IPS-20b (cell line): ENCODE results near the gene TNIK.

ENCODE experiments used
- H3K27ac ChIP-seq: one replicate; pipeline ENCODE4 v1.5.1; 2013; ENCODE audit warnings: low read length
- H3K27me3 ChIP-seq: 2 replicates; pipeline ENCODE4 v1.6.1; 2013; ENCODE audit warnings: mild to moderate bottlenecking, low read length, inconsistent platforms; ENCODE audit not compliant: insufficient read depth
- H3K36me3 ChIP-seq: 2 replicates; pipeline ENCODE4 v1.6.1; 2013; ENCODE audit warnings: low read depth, mild to moderate bottlenecking, inconsistent platforms, low read length, moderate library complexity; ENCODE audit not compliant: insufficient read depth
- H3K4me1 ChIP-seq: 2 replicates; pipeline ENCODE4 v1.6.1; 2013; ENCODE audit warnings: mild to moderate bottlenecking, control low read depth, inconsistent platforms, low read length, moderate library complexity; ENCODE audit not compliant: insufficient read depth
- H3K4me3 ChIP-seq: 2 replicates; pipeline ENCODE4 v1.5.1; 2013; ENCODE audit warnings: mild to moderate bottlenecking, low read length, inconsistent platforms
- H3K9ac ChIP-seq: 2 replicates; pipeline ENCODE4 v1.6.1; 2013; ENCODE audit warnings: low read depth, mild to moderate bottlenecking, inconsistent platforms, low read length, moderate library complexity
- H3K9me3 ChIP-seq: 2 replicates; pipeline ENCODE4 v1.6.1; 2013; ENCODE audit warnings: mild to moderate bottlenecking, low read depth, low read length, inconsistent platforms; ENCODE audit not compliant: insufficient read depth

The TNIK gene

GRCh38 chr3:171356251-171356650 is 104.0 kb downstream of the TNIK start:
- Histone ChIP-seq H3K9me3 (no peaks in the 10 kb centered on the region), H3K4me3 (no peak overlapping the region), H3K27me3 (no peaks in the 10 kb centered on the region), H3K9ac (no peak overlapping the region), H3K36me3 (no peaks in the 10 kb centered on the region), H3K4me1 (peaks cover 14% of the 10 kb centered on the region; the same call in 1 of the 2 replicates), H3K27ac (no peak overlapping the region)

- no peak overlapping the region for H3K9ac ChIP-seq
- no peak overlapping the region for H3K4me3 ChIP-seq
- no peaks in the 10 kb centered on the region for H3K36me3 ChIP-seq
- H3K4me1 ChIP-seq = peaks cover 14% of the 10 kb centered on the region; the same call in 1 of the 2 replicates
- H3K27ac ChIP-seq = no peak overlapping the region
- no peaks in the 10 kb centered on the region for H3K27me3 ChIP-seq
- no peaks in the 10 kb centered on the region for H3K9me3 ChIP-seq
These were observed 105.3 kb downstream of the TNIK start for GRCh38 chr3:171354706-171355582.

DNA sequence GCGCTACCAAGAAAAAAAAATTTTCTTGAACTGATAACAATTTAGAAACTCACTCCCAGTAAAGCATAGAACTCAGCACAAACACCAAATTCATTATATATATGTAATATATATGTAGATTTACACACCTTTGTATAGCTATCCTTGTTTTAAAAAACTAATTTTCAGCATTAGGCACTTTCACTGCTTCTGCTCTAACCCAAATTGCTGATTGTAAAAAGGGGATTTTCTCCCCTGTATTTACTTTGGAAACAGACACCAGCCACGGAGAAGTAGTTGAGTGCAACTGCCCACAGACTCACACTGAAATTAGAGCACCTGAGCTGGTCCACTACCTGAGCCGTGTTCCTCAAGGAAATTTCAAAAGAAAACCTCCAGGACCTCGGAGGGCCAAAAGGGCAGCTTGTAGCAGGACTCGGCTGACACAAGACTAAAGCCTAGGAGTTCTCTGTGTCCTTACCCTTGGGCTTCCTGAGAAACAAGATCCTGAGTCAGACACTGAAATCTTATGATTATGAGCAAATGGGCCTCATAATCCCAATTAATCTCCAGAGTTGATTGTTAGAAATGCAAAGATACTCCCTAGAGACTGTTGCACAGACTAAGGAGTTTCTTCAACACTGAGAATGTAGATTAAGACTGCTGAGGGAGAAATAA is 106.0 kb downstream of the TNIK start:
- Histone ChIP-seq H3K27me3 (no peaks in the 10 kb centered on the region), H3K36me3 (no peaks in the 10 kb centered on the region), H3K9me3 (no peaks in the 10 kb centered on the region), H3K27ac (no peak overlapping the region), H3K4me3 (no peak overlapping the region), H3K4me1 (peaks cover 14% of the 10 kb centered on the region; the same call in 1 of the 2 replicates), H3K9ac (no peak overlapping the region)

- H3K4me1 ChIP-seq = peaks cover 14% of the 10 kb centered on the region; the same call in 1 of the 2 replicates
- no peak overlapping the region for H3K27ac ChIP-seq
- no peaks in the 10 kb centered on the region for H3K36me3 ChIP-seq
These were observed 106.8 kb downstream of the TNIK start for GRCh38 chr3:171353423-171353822.

DNA sequence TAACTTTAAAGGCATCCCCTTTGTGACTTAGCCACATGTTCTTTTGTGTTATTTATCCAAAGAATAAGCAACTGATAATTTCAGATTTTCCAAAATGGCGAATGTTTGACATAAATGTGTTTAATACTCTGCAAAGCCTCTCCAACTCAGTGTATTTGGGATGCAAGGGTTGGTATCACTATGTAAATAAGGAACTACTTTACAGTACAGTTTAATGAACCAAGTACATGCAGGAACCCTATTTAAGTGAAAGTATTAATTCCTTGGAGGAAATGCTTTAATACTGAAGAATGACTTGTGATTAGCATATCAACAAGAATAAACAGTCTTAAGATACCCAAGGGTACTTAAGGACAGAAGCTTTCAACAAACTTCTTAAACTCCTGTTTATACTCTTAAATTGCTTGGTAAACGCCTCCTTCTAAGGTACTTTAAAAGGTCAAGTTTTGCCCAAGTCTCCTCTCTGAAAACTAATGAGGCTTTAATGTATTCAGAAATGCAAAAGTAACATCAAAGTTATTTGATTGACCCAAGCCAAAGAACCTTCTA is 107.7 kb downstream of the TNIK start:
- Histone ChIP-seq H3K4me1 (peaks cover 21% of the 10 kb centered on the region; the same call in 1 of the 2 replicates), H3K9ac (no peak overlapping the region), H3K27me3 (no peaks in the 10 kb centered on the region), H3K36me3 (no peaks in the 10 kb centered on the region), H3K4me3 (no peak overlapping the region), H3K9me3 (no peaks in the 10 kb centered on the region), H3K27ac (no peak overlapping the region)

More at GRCh38 chr3:171353423-171353822, 106.8 kb downstream of the TNIK start:
- H3K9ac ChIP-seq = no peak overlapping the region
- H3K9me3 ChIP-seq = no peaks in the 10 kb centered on the region
- H3K4me3 ChIP-seq = no peak overlapping the region
- H3K27me3 ChIP-seq = no peaks in the 10 kb centered on the region

- no peaks in the 10 kb centered on the region for H3K9me3 ChIP-seq
- no peaks in the 10 kb centered on the region for H3K36me3 ChIP-seq
- H3K9ac ChIP-seq = no peak overlapping the region
- H3K4me1 ChIP-seq = peaks cover 23% of the 10 kb centered on the region; the same call in 1 of the 2 replicates
- no peaks in the 10 kb centered on the region for H3K27me3 ChIP-seq
- H3K27ac ChIP-seq = no peak overlapping the region
- no peak overlapping the region for H3K4me3 ChIP-seq
These were observed 108.5 kb downstream of the TNIK start for GRCh38 chr3:171351676-171352075.

GRCh38 chr3:171350364-171350763 is 109.8 kb downstream of the TNIK start:
- Histone ChIP-seq H3K27ac (no peak overlapping the region), H3K9ac (no peak overlapping the region), H3K27me3 (no peaks in the 10 kb centered on the region), H3K4me3 (no peak overlapping the region), H3K36me3 (no peaks in the 10 kb centered on the region), H3K4me1 (peaks cover 21% of the 10 kb centered on the region; the same call in 1 of the 2 replicates), H3K9me3 (no peaks in the 10 kb centered on the region)

DNA sequence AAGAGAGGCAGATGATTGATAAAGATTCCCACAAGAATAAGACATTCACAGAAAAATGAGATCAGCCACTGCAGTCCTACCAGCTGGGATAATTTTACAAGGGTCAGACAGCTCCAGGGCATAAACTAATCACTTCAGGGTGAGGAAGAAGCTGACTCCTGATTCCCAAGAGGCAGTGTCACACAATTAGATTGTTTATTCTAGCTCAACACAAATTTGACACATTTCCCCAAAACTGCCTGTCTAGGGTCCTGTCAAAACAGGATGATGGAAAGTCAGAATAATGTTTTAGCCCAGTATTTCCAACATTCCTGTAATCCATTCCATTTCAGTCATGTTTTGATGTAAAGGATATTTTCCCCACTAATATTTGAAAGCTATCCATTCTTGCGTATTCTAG is 110.8 kb downstream of the TNIK start:
- no peak overlapping the region for H3K27ac ChIP-seq

GRCh38 chr3:171348121-171348520 is 112.1 kb downstream of the TNIK start:
- H3K27ac ChIP-seq = no peak overlapping the region
- H3K9ac ChIP-seq = no peak overlapping the region
- H3K27me3 ChIP-seq = no peaks in the 10 kb centered on the region
- no peaks in the 10 kb centered on the region for H3K9me3 ChIP-seq
- peaks cover 20% of the 10 kb centered on the region; the same call in 1 of the 2 replicates for H3K4me1 ChIP-seq
- H3K36me3 ChIP-seq = no peaks in the 10 kb centered on the region
- no peak overlapping the region for H3K4me3 ChIP-seq

More for the DNA sequence above, 110.8 kb downstream of the TNIK start:
- no peaks in the 10 kb centered on the region for H3K27me3 ChIP-seq
- H3K4me1 ChIP-seq = peaks cover 20% of the 10 kb centered on the region; the same call in 1 of the 2 replicates
- no peak overlapping the region for H3K9ac ChIP-seq
- H3K9me3 ChIP-seq = no peaks in the 10 kb centered on the region
- no peaks in the 10 kb centered on the region for H3K36me3 ChIP-seq
- no peak overlapping the region for H3K4me3 ChIP-seq

DNA sequence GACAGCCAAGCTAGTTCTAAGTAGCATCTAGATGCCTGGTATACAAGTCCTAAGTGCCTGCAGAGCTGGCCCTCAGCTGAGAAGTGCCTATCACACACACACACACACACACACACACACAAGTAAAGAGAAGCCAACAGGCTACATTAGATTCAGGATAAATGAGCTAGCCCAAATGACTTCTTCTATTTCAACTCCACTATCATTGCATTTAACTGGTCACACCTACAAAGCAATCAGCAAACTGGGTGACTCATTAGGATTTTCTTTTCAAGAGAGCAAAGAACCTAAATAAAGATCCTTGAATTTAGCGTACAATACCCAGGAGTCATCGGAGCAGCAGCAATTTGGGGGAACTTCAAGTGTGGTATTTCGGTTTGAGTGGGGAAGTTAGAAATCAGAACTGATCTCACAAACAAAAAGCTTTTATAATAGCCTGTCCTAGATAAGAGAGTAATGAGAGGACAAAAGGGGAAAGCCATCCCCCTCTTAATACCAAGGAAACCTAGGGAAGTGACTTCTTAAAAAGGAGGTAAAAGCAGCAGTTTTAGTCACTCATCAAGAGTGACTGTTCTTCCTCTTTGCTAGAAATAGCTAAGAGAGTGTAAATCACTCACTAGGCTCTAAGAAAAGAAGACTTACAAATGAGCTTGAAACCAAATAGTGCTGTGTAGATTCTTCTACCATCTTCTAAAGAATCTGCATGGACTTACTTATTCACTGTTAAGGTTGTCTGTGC is 112.7 kb downstream of the TNIK start:
- Histone ChIP-seq H3K9ac (no peak overlapping the region), H3K36me3 (no peaks in the 10 kb centered on the region), H3K9me3 (no peaks in the 10 kb centered on the region), H3K4me3 (no peak overlapping the region), H3K27me3 (no peaks in the 10 kb centered on the region), H3K4me1 (peaks cover 20% of the 10 kb centered on the region; the same call in 1 of the 2 replicates), H3K27ac (no peak overlapping the region)
